ENCODE measurements around the gene ANP32E.

Gene ANP32E

DNA sequence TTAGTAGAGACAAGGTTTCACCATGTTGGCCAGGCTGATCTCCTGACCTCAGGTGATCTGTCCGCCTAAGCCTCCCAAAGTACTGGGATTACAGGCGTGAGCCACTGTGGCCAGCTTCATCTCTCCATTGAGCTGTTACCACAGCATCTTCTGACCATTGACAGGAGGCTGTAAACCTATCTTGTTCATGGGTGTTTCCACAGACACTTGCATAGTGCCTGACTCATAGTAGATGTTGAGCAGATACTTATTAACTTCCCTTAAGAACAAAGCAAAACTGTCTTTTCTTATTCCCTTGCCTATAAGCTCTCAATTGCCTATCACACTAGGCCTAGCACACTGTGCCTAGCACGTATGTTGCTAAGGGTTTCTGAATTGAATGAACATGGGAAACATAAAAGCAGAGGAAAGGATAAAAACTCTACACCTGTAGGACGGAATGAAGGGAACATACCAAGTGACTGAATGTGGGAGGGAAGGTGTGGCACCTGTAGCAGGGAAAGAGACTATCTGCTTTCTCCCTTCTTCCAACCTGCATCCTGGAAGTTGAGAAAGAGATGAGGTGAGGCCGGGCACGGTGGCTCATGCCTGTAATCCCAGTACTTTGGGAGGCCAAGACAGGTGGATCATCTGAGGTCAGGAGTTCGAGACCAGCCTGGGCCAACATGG is 35.5 kb upstream of the ANP32E start:
- Histone ChIP-seq H4K8ac (ENCODE audit: low read depth, low read length) (no peak overlapping the region), H3K23ac (ENCODE audit: low read depth, low read length, poor library complexity) (no peak overlapping the region), H2BK15ac (ENCODE audit: low read length) (no peak overlapping the region), H3K79me1 (ENCODE audit: low read depth, low read length) (peaks cover 10% of the 10 kb centered on the region), H3K4me2 (ENCODE audit: insufficient read depth, low read length, poor library complexity, severe bottlenecking) (no peak overlapping the region), H3K14ac (ENCODE audit: low read length) (no peak overlapping the region), H3K9ac (ENCODE audit: low read depth, low read length, poor library complexity) (no peak overlapping the region), H2BK12ac (ENCODE audit: low read length) (no peak overlapping the region), H3K9me3 (replicated peaks in 1 of 2; ENCODE audit: control insufficient read depth in 2 of 2, insufficient read depth in 1 of 2, low read depth in 1 of 2, low read length in 2 of 2) (no peaks in the 10 kb centered on the region), H3K4me3 (ENCODE audit: low read length in 2 of 2) (no peak overlapping the region), H2BK5ac (ENCODE audit: low read length) (no peak overlapping the region), H3K27ac (replicated peaks; ENCODE audit: low read length) (no peak overlapping the region), H2AK5ac (ENCODE audit: low read depth, low read length) (no peak overlapping the region), H2BK120ac (ENCODE audit: low read depth, low read length) (no peak overlapping the region), H3K18ac (ENCODE audit: low read length) (no peak overlapping the region), H3K36me3 (replicated peaks in 1 of 2; ENCODE audit: control insufficient read depth in 2 of 2, insufficient read depth in 2 of 2, low read length in 2 of 2) (peaks cover 11 to 27% of the 10 kb centered on the region in 2 donors), H3K4me1 (ENCODE audit: control insufficient read depth in 2 of 2, insufficient read depth in 1 of 2, low read depth in 1 of 2, low read length in 2 of 2) (peaks cover 15% of the 10 kb centered on the region in 2 donors), H2AFZ (ENCODE audit: low read length) (no peak overlapping the region), H3K4ac (ENCODE audit: low read length) (no peak overlapping the region), H4K91ac (ENCODE audit: low read depth, low read length, poor library complexity) (no peak overlapping the region), H3K27me3 (ENCODE audit: control insufficient read depth in 3 of 3, insufficient read depth in 3 of 3, low read depth in 1 of 3, low read length in 3 of 3) (no peaks in the 10 kb centered on the region)
- no peak for DNase-seq (ENCODE audit: low spot score)
- WGBS, 2 donors (ENCODE audit: extremely low coverage in 2 of 2, insufficient read length in 2 of 2, insufficient replicate concordance in 1 of 2): no CpG with 5 or more reads among the region's 7 CpGs

DNA sequence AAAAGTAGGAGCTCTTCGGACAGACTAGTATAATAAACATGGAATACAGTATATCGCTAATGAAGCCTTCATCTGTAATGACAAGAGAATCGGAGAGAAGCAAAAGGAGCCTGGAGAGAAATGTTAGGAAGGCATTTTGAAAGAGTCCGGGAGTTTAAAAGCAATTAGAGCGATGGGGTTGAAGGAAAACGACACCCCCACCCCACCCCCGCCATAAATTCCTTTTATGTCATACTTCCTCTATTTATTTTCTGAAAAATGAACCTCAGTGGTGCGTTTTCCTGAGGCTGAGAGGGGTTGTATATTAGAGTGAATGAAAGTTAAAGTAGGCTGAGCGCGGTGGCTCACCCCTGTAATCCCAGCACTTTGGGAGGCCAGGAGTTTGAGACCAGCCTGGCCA is 33.5 kb upstream of the ANP32E start:
- Histone ChIP-seq H2AK5ac (ENCODE audit: low read depth, low read length) (no peak overlapping the region), H2BK15ac (ENCODE audit: low read length) (no peak overlapping the region), H2AFZ (ENCODE audit: low read length) (peak overlapping the region; percentile 87), H3K9me3 (replicated peaks in 1 of 2; ENCODE audit: control insufficient read depth in 2 of 2, insufficient read depth in 1 of 2, low read depth in 1 of 2, low read length in 2 of 2) (no peaks in the 10 kb centered on the region), H2BK12ac (ENCODE audit: low read length) (no peak overlapping the region), H3K27ac (replicated peaks; ENCODE audit: low read length) (peak overlapping the region; percentile 55), H3K27me3 (ENCODE audit: control insufficient read depth in 3 of 3, insufficient read depth in 3 of 3, low read depth in 1 of 3, low read length in 3 of 3) (no peaks in the 10 kb centered on the region), H3K23ac (ENCODE audit: low read depth, low read length, poor library complexity) (no peak overlapping the region), H3K4me2 (ENCODE audit: insufficient read depth, low read length, poor library complexity, severe bottlenecking) (peak overlapping the region; percentile 49), H4K91ac (ENCODE audit: low read depth, low read length, poor library complexity) (no peak overlapping the region), H4K8ac (ENCODE audit: low read depth, low read length) (no peak overlapping the region), H3K9ac (ENCODE audit: low read depth, low read length, poor library complexity) (no peak overlapping the region), H3K79me1 (ENCODE audit: low read depth, low read length) (peaks cover 10% of the 10 kb centered on the region), H3K36me3 (replicated peaks in 1 of 2; ENCODE audit: control insufficient read depth in 2 of 2, insufficient read depth in 2 of 2, low read length in 2 of 2) (peaks cover 24 to 34% of the 10 kb centered on the region in 2 donors), H3K4me3 (ENCODE audit: low read length in 2 of 2) (peak overlapping the region; percentile 77 to 95), H2BK5ac (ENCODE audit: low read length) (no peak overlapping the region), H3K14ac (ENCODE audit: low read length) (no peak overlapping the region), H3K18ac (ENCODE audit: low read length) (no peak overlapping the region), H3K4me1 (ENCODE audit: control insufficient read depth in 2 of 2, insufficient read depth in 1 of 2, low read depth in 1 of 2, low read length in 2 of 2) (peaks cover 15% of the 10 kb centered on the region in 2 donors), H2BK120ac (ENCODE audit: low read depth, low read length) (no peak overlapping the region), H3K4ac (ENCODE audit: low read length) (no peak overlapping the region)
- no peak for DNase-seq (ENCODE audit: low spot score)
- WGBS, 2 donors (ENCODE audit: extremely low coverage in 2 of 2, insufficient read length in 2 of 2, insufficient replicate concordance in 1 of 2): no CpG with 5 or more reads among the region's 10 CpGs

DNA sequence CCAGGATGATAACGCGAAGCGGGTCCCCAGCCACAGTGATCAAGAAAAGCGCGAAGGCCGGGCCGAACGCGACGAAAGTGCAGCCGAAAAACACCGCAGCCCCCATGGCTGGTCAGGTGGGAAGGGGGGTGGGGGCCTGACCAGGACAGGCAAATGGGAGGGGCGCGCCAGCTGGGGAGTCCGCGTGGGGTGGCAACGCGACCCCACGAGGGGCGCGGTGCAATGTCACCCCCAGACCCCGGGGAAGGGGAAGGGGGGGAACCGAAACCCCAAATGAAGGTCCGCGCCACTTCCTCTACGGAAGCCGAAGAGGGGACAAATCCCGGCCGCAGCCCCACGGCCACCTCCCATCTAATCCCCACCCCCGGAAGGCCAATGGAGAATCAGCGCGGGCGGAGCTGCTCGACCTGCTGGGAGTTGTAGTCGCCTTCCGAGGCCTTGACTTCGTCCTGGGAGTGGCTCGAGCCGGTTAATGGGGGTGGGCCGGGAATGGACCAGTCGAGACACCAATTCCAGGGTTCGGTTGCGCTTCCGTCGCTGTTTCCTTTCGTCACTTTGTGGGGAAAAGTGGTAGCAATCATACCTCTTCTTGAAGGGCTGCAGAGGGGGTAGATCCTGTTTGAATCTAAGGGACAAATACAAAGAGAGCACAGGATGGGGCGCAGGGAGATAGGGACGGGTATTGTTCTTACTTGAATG is 32.9 kb upstream of the ANP32E start, which contains the start of gene APH1A:
APH1A (minus strand) TSS at position 312 of the 699 bp plus-strand sequence; CDS start at position 106, 206 bp downstream.
- Histone ChIP-seq H2BK120ac (ENCODE audit: low read depth, low read length) (no peak within 1 kb of the TSS), H2AFZ (ENCODE audit: low read length) (peak within 1 kb of the TSS; percentile 87), H3K4me2 (ENCODE audit: insufficient read depth, low read length, poor library complexity, severe bottlenecking) (peak within 1 kb of the TSS; percentile 92), H3K23ac (ENCODE audit: low read depth, low read length, poor library complexity) (peak within 1 kb of the TSS; percentile 25), H3K4me1 (ENCODE audit: control insufficient read depth in 2 of 2, insufficient read depth in 1 of 2, low read depth in 1 of 2, low read length in 2 of 2) (peaks cover 15% of the 10 kb centered on the region in 2 donors), H3K27ac (replicated peaks; ENCODE audit: low read length) (peak within 1 kb of the TSS; percentile 55), H3K4me3 (ENCODE audit: low read length in 2 of 2) (peak within 1 kb of the TSS; percentile 85 to 95), H3K14ac (ENCODE audit: low read length) (peak within 1 kb of the TSS; percentile 65), H4K8ac (ENCODE audit: low read depth, low read length) (no peak within 1 kb of the TSS), H3K9me3 (replicated peaks in 1 of 2; ENCODE audit: control insufficient read depth in 2 of 2, insufficient read depth in 1 of 2, low read depth in 1 of 2, low read length in 2 of 2) (no peaks in the 10 kb centered on the region), H3K36me3 (replicated peaks in 1 of 2; ENCODE audit: control insufficient read depth in 2 of 2, insufficient read depth in 2 of 2, low read length in 2 of 2) (peaks cover 25 to 39% of the 10 kb centered on the region in 2 donors), H3K9ac (ENCODE audit: low read depth, low read length, poor library complexity) (peak within 1 kb of the TSS; percentile 95), H3K18ac (ENCODE audit: low read length) (peak within 1 kb of the TSS; percentile 83), H3K27me3 (ENCODE audit: control insufficient read depth in 3 of 3, insufficient read depth in 3 of 3, low read depth in 1 of 3, low read length in 3 of 3) (no peaks in the 10 kb centered on the region), H4K91ac (ENCODE audit: low read depth, low read length, poor library complexity) (no peak within 1 kb of the TSS), H3K4ac (ENCODE audit: low read length) (no peak within 1 kb of the TSS), H2BK5ac (ENCODE audit: low read length) (no peak within 1 kb of the TSS), H2AK5ac (ENCODE audit: low read depth, low read length) (peak within 1 kb of the TSS; percentile 92), H2BK15ac (ENCODE audit: low read length) (no peak within 1 kb of the TSS), H3K79me1 (ENCODE audit: low read depth, low read length) (peaks cover 10% of the 10 kb centered on the region), H2BK12ac (ENCODE audit: low read length) (peak within 1 kb of the TSS; percentile 16)
- peak; percentile 91 for DNase-seq (ENCODE audit: low spot score)
- no CpG with 5 or more reads among the region's 49 CpGs for WGBS, 2 donors (ENCODE audit: extremely low coverage in 2 of 2, insufficient read length in 2 of 2, insufficient replicate concordance in 1 of 2)

GRCh38 chr1:150268340-150268704 is 32.4 kb upstream of the ANP32E start:
- Histone ChIP-seq H2AK5ac (ENCODE audit: low read depth, low read length) (peak overlapping the region; percentile 92), H3K9me3 (replicated peaks in 1 of 2; ENCODE audit: control insufficient read depth in 2 of 2, insufficient read depth in 1 of 2, low read depth in 1 of 2, low read length in 2 of 2) (no peaks in the 10 kb centered on the region), H3K18ac (ENCODE audit: low read length) (peak overlapping the region; percentile 83), H2BK15ac (ENCODE audit: low read length) (no peak overlapping the region), H3K36me3 (replicated peaks in 1 of 2; ENCODE audit: control insufficient read depth in 2 of 2, insufficient read depth in 2 of 2, low read length in 2 of 2) (peaks cover 27 to 44% of the 10 kb centered on the region in 2 donors), H3K4me2 (ENCODE audit: insufficient read depth, low read length, poor library complexity, severe bottlenecking) (peak overlapping the region; percentile 92), H3K4me1 (ENCODE audit: control insufficient read depth in 2 of 2, insufficient read depth in 1 of 2, low read depth in 1 of 2, low read length in 2 of 2) (peaks cover 15% of the 10 kb centered on the region in 2 donors), H3K4ac (ENCODE audit: low read length) (no peak overlapping the region), H2BK5ac (ENCODE audit: low read length) (no peak overlapping the region), H4K8ac (ENCODE audit: low read depth, low read length) (no peak overlapping the region), H3K27me3 (ENCODE audit: control insufficient read depth in 3 of 3, insufficient read depth in 3 of 3, low read depth in 1 of 3, low read length in 3 of 3) (no peaks in the 10 kb centered on the region), H2AFZ (ENCODE audit: low read length) (peak overlapping the region; percentile 87), H3K9ac (ENCODE audit: low read depth, low read length, poor library complexity) (peak overlapping the region; percentile 95), H3K4me3 (ENCODE audit: low read length in 2 of 2) (peak overlapping the region; percentile 85 to 95), H3K79me1 (ENCODE audit: low read depth, low read length) (peaks cover 10% of the 10 kb centered on the region), H2BK120ac (ENCODE audit: low read depth, low read length) (no peak overlapping the region), H3K27ac (replicated peaks; ENCODE audit: low read length) (no peak overlapping the region), H3K23ac (ENCODE audit: low read depth, low read length, poor library complexity) (peak overlapping the region; percentile 25), H4K91ac (ENCODE audit: low read depth, low read length, poor library complexity) (no peak overlapping the region), H3K14ac (ENCODE audit: low read length) (peak overlapping the region; percentile 65), H2BK12ac (ENCODE audit: low read length) (peak overlapping the region; percentile 16)
- DNase-seq (ENCODE audit: low spot score): no peak
- WGBS, 2 donors (ENCODE audit: extremely low coverage in 2 of 2, insufficient read length in 2 of 2, insufficient replicate concordance in 1 of 2): no CpG with 5 or more reads among the region's 21 CpGs

Measured in neuronal stem cell (in vitro differentiated cells).